ENCODE measurements around the gene LTC4S. TPM values are rescaled to one million over a fixed set of nuclear protein-coding genes. Genes with fewer than 3 reads are reported as not detected.

Gene LTC4S
- polyA plus RNA-seq, 3 donors: 0.65 to 2.1 (median 0.69) TPM

- Mint-ChIP-seq H3K4me1 (peaks cover 68% of the 10 kb centered on the region), H3K36me3 (peaks cover 49 to 53% of the 10 kb centered on the region in 2 donors), H3K27ac (peak overlapping the region; percentile 96 to 99 (median 98)), H3K4me3 (peak overlapping the region; percentile 93 to 94), H3K9me3 (peaks cover 0 to 3% (median 0%) of the 10 kb centered on the region in 7 donors), H3K27me3 (ENCODE audit: low read depth in 3 of 3) (peaks cover 6 to 9% (median 7%) of the 10 kb centered on the region in 3 donors)
- Histone ChIP-seq H3K36me3 (replicated peaks in 1 of 2; ENCODE audit: control insufficient read depth in 1 of 2, insufficient read depth in 2 of 2, low read length in 2 of 2) (peaks cover 46 to 48% of the 10 kb centered on the region in 2 donors), H3K27ac (ENCODE audit: low read depth in 1 of 2, low read length in 2 of 2) (peak overlapping the region in 1 of 2 donors; percentile 98), H3K4me2 (replicated peaks; ENCODE audit: extremely low read depth, low read length, poor library complexity, severe bottlenecking) (peak overlapping the region; percentile 96), H3K9ac (ENCODE audit: insufficient read depth, low read length, poor library complexity, severe bottlenecking) (peak overlapping the region; percentile 100), H3K4me3 (replicated peaks in 1 of 3; ENCODE audit: low read depth in 2 of 3, low read length in 3 of 3) (peak overlapping the region; percentile 87 to 99 (median 87)), H2AFZ (ENCODE audit: insufficient read depth, low read depth, low read length, poor library complexity, severe bottlenecking) (no peak overlapping the region), H3K79me2 (ENCODE audit: insufficient read depth, low read length) (peaks cover 59% of the 10 kb centered on the region), H3K9me3 (replicated peaks in 1 of 2; ENCODE audit: control insufficient read depth in 1 of 2, insufficient read depth in 1 of 2, low read length in 2 of 2) (no peaks in the 10 kb centered on the region), H3K4me1 (ENCODE audit: control insufficient read depth in 1 of 2, insufficient read depth in 2 of 2, low read length in 2 of 2) (peaks cover 52 to 68% of the 10 kb centered on the region in 2 donors), H3K27me3 (ENCODE audit: control insufficient read depth in 2 of 2, insufficient read depth in 2 of 2, low read length in 2 of 2) (no peaks in the 10 kb centered on the region), H4K20me1 (ENCODE audit: insufficient read depth, low read length) (peaks cover 63% of the 10 kb centered on the region)
- DNase-seq: no peak
- WGBS (ENCODE audit: insufficient coverage): 79% methylated on average over 2 of the region's 3 CpGs
- TF ChIP-seq CTCF (IDR thresholded peaks at IDR 0.05): no peak
- intact Hi-C loops (cut with micrococcal nuclease): loop anchor here in 1 of 2 donors (10.0 kb wide), 2 partner anchors 153 to 197 kb away; partner anchors contain the start of gene HNRNPH1
These were observed 28.3 kb downstream of the LTC4S start for GRCh38 chr5:179822059-179822432.

GRCh38 chr5:179822444-179822990, 28.7 kb downstream of the LTC4S start:
- H4K20me1 ChIP-seq (ENCODE audit: insufficient read depth, low read length): peaks cover 68% of the 10 kb centered on the region
- Mint-ChIP-seq H3K4me3 (peak overlapping the region; percentile 93 to 94), H3K27ac (peak overlapping the region; percentile 66 to 99 (median 98)), H3K4me1 (peaks cover 68% of the 10 kb centered on the region), H3K27me3 (ENCODE audit: low read depth in 3 of 3) (peaks cover 5 to 7% (median 6%) of the 10 kb centered on the region in 3 donors), H3K9me3 (peaks cover 0 to 3% (median 0%) of the 10 kb centered on the region in 7 donors), H3K36me3 (peaks cover 51 to 58% of the 10 kb centered on the region in 2 donors)
- H3K4me3 ChIP-seq (replicated peaks in 1 of 3; ENCODE audit: low read depth in 2 of 3, low read length in 3 of 3): peak overlapping the region in 1 of 3 experiments; percentile 99
- peak in 1 of 3 donors; percentile 1 for DNase-seq
- H3K27me3 ChIP-seq (ENCODE audit: control insufficient read depth in 2 of 2, insufficient read depth in 2 of 2, low read length in 2 of 2): no peaks in the 10 kb centered on the region
- H2AFZ ChIP-seq (ENCODE audit: insufficient read depth, low read depth, low read length, poor library complexity, severe bottlenecking): no peak overlapping the region
- H3K9me3 ChIP-seq (replicated peaks in 1 of 2; ENCODE audit: control insufficient read depth in 1 of 2, insufficient read depth in 1 of 2, low read length in 2 of 2): no peaks in the 10 kb centered on the region
- 94% methylated on average over 7 of the region's 8 CpGs for WGBS (ENCODE audit: insufficient coverage)
- H3K27ac ChIP-seq (ENCODE audit: low read depth in 1 of 2, low read length in 2 of 2): peak overlapping the region in 1 of 2 donors; percentile 98
- TF ChIP-seq CTCF (IDR thresholded peaks at IDR 0.05): no peak
- intact Hi-C loops (cut with micrococcal nuclease): loop anchor here in 1 of 2 donors (10.0 kb wide), 2 partner anchors 152 to 198 kb away; partner anchors contain the start of gene HNRNPH1
- peaks cover 52 to 68% of the 10 kb centered on the region in 2 donors for H3K4me1 ChIP-seq (ENCODE audit: control insufficient read depth in 1 of 2, insufficient read depth in 2 of 2, low read length in 2 of 2)
- peak overlapping the region; percentile 96 for H3K4me2 ChIP-seq (replicated peaks; ENCODE audit: extremely low read depth, low read length, poor library complexity, severe bottlenecking)
- peaks cover 59% of the 10 kb centered on the region for H3K79me2 ChIP-seq (ENCODE audit: insufficient read depth, low read length)
- H3K36me3 ChIP-seq (replicated peaks in 1 of 2; ENCODE audit: control insufficient read depth in 1 of 2, insufficient read depth in 2 of 2, low read length in 2 of 2): peaks cover 47 to 50% of the 10 kb centered on the region in 2 donors
- no peak overlapping the region for H3K9ac ChIP-seq (ENCODE audit: insufficient read depth, low read length, poor library complexity, severe bottlenecking)
